IMR-90 (cell line): Measurements from ENCODE around the gene MEGF11.

Experiments used
- CHD1 ChIP-seq: IDR thresholded peaks from 2 replicates; pipeline ENCODE4 v1.6.1; 2012; ENCODE audit warnings: low read depth, low read length, improper control_type of control experiment
- RAD21 ChIP-seq: IDR thresholded peaks from 2 replicates; pipeline ENCODE4 v1.6.1; 2012; ENCODE audit warnings: low read length, improper control_type of control experiment

GRCh38 chr15:65881766-65882434 is 371.6 kb downstream of the MEGF11 start:
- TF ChIP-seq RAD21 (no peak), CHD1 (no peak)
